Smooth muscle cell (in vitro differentiated cells): Measurements from ENCODE around the gene SAP30L. TPM values are rescaled to one million over a fixed set of nuclear protein-coding genes. Genes with fewer than 3 reads are reported as not detected.

Experiments
- DNase-seq: peaks from one replicate; lab custom pipeline; 2025; ENCODE audit not compliant: unreplicated experiment; lab: John Stamatoyannopoulos, UW
- H2AFZ ChIP-seq: fragments of 200-600 bp; sonication (generic); 2 replicates; pipeline ENCODE4 v1.6.0; 2016; ENCODE audit warnings: antibody characterized with exemption, low read depth, mild to moderate bottlenecking
- H3F3A ChIP-seq: fragments of 200-600 bp; sonication (generic); 2 replicates; pipeline ENCODE4 v1.6.0; 2017; ENCODE audit warnings: antibody characterized with exemption, low read depth
- H3K27ac ChIP-seq: fragments of 200-600 bp; sonication (generic); 2 replicates; pipeline ENCODE4 v1.5.1; 2016; ENCODE audit warnings: low read depth, mild to moderate bottlenecking
- H3K27me3 ChIP-seq: fragments of 200-600 bp; sonication (generic); 2 replicates; pipeline ENCODE4 v1.6.1; 2016; ENCODE audit warnings: low read depth, mild to moderate bottlenecking
- H3K36me3 ChIP-seq: fragments of 200-600 bp; sonication (generic); 2 replicates; pipeline ENCODE4 v1.5.1; 2016; ENCODE audit warnings: low read depth
- H3K4me1 ChIP-seq: fragments of 200-600 bp; sonication (generic); 2 replicates; pipeline ENCODE4 v1.5.1; 2016; ENCODE audit warnings: low read depth
- H3K4me2 ChIP-seq: fragments of 200-600 bp; sonication (generic); 2 replicates; pipeline ENCODE4 v1.6.0; 2016; ENCODE audit warnings: mild to moderate bottlenecking
- H3K4me3 ChIP-seq: fragments of 200-600 bp; sonication (generic); 2 replicates; pipeline ENCODE4 v1.5.1; 2016; ENCODE audit warnings: mild to moderate bottlenecking
- H3K79me2 ChIP-seq: fragments of 200-600 bp; sonication (generic); 2 replicates; pipeline ENCODE4 v1.6.0; 2016; ENCODE audit warnings: low read depth, mild to moderate bottlenecking
- H3K9ac ChIP-seq: fragments of 200-600 bp; sonication (generic); 2 replicates; pipeline ENCODE4 v1.6.0; 2016; ENCODE audit warnings: low read depth
- H3K9me3 ChIP-seq: fragments of 200-600 bp; sonication (generic); replicated peaks from 2 replicates; pipeline ENCODE4 v1.5.1; 2016; ENCODE audit warnings: low read depth
- H4K20me1 ChIP-seq: fragments of 200-600 bp; sonication (generic); 2 replicates; pipeline ENCODE4 v1.6.0; 2016; ENCODE audit warnings: low read depth
- WGBS: methylation state at CpG from one replicate; pipeline ENCODE4 v1.1.7; 2016; ENCODE audit warnings: low lambda C conversion rate; 5-methylcytosine and 5-hydroxymethylcytosine counted together
- polyA plus RNA-seq: library from polyadenylated mRNA; unstranded; fragments of >200 nt; fragmentation: Nextera tagmentation; extraction: Ambion mirVana; gene quantifications from 2 replicates; pipeline ENCODE4 v1.2.1, GENCODE V29; 2016
- total RNA-seq: library from RNA; depleted of rRNA; stranded (reverse); fragments of >200 nt; gene quantifications from 2 replicates; pipeline ENCODE4 v1.2.3, GENCODE V29; 2014
- TF ChIP-seq, protein P1 (sequence below): fragments of 200-600 bp; sonication (generic); IDR thresholded peaks from 2 replicates; pipeline ENCODE4 v1.5.1; 2017; ENCODE audit warnings: borderline replicate concordance, mild to moderate bottlenecking, antibody characterized with exemption; ENCODE audit not compliant: insufficient read depth, poor library complexity, severe bottlenecking

The SAP30L gene
- total and polyA plus RNA-seq, 2 experiments from 2014 or later: 32.7 to 44.2 TPM

DNA sequence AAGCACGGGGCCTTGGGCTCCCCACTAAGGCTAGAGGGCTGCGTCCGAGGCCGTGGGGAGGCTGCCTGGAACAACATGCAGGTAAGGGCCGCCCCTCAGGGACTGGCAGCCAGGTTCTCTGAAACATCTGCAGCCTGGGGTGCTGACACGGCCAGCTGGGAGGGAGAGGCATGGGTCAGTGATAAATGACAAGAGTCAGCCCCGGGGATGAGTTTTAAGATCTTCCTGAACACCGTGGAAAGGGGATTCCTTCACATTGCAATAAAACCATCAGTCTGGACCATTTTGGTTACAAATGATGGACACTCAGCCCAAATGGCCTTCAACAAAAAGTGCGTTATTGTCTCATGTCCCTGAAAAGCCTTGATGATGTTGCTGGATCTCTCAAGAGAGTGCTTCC is 32.9 kb upstream of the SAP30L start:
- Histone ChIP-seq H2AFZ (no peak overlapping the region), H3K4me1 (no peaks in the 10 kb centered on the region), H3K27me3 (no peaks in the 10 kb centered on the region), H3K27ac (no peak overlapping the region), H3F3A (no peaks in the 10 kb centered on the region), H3K36me3 (no peaks in the 10 kb centered on the region), H3K4me2 (no peak overlapping the region), H3K79me2 (no peaks in the 10 kb centered on the region), H3K9me3 (no peaks in the 10 kb centered on the region), H3K4me3 (no peak overlapping the region), H3K9ac (no peak overlapping the region), H4K20me1 (no peaks in the 10 kb centered on the region)
- no peak for DNase-seq
- TF ChIP-seq, protein P1, sequence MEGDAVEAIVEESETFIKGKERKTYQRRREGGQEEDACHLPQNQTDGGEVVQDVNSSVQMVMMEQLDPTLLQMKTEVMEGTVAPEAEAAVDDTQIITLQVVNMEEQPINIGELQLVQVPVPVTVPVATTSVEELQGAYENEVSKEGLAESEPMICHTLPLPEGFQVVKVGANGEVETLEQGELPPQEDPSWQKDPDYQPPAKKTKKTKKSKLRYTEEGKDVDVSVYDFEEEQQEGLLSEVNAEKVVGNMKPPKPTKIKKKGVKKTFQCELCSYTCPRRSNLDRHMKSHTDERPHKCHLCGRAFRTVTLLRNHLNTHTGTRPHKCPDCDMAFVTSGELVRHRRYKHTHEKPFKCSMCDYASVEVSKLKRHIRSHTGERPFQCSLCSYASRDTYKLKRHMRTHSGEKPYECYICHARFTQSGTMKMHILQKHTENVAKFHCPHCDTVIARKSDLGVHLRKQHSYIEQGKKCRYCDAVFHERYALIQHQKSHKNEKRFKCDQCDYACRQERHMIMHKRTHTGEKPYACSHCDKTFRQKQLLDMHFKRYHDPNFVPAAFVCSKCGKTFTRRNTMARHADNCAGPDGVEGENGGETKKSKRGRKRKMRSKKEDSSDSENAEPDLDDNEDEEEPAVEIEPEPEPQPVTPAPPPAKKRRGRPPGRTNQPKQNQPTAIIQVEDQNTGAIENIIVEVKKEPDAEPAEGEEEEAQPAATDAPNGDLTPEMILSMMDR: no peak
- WGBS: 97% methylated on average over 9 of the region's 9 CpGs

DNA sequence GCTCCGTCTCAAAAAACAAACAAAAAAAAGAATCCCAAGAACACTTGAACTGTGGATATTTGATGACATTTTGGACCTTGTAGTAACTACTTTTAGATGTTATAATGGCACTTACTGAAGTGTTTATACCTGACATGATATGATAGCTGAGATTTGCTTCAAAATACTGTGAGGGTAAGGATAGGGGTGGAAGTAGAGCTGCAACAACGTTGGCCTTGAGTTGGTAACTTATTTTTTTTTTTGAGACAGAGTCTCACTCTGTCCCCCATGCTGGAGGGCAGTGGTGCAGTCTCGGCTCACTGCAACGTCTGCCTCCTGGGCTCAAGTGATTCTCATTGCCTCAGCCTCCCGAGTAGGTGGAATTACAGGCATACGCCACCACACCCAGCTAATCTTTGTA is 30.7 kb upstream of the SAP30L start:
- Histone ChIP-seq H4K20me1 (no peaks in the 10 kb centered on the region), H3F3A (no peaks in the 10 kb centered on the region), H3K79me2 (no peaks in the 10 kb centered on the region), H3K36me3 (no peaks in the 10 kb centered on the region), H2AFZ (no peak overlapping the region), H3K27ac (no peak overlapping the region), H3K4me3 (no peak overlapping the region), H3K27me3 (no peaks in the 10 kb centered on the region), H3K9me3 (no peaks in the 10 kb centered on the region), H3K4me2 (no peak overlapping the region), H3K9ac (no peak overlapping the region), H3K4me1 (no peaks in the 10 kb centered on the region)
- TF ChIP-seq, protein P1: no peak
- no peak for DNase-seq
- 91% methylated on average over 6 of the region's 6 CpGs for WGBS

DNA sequence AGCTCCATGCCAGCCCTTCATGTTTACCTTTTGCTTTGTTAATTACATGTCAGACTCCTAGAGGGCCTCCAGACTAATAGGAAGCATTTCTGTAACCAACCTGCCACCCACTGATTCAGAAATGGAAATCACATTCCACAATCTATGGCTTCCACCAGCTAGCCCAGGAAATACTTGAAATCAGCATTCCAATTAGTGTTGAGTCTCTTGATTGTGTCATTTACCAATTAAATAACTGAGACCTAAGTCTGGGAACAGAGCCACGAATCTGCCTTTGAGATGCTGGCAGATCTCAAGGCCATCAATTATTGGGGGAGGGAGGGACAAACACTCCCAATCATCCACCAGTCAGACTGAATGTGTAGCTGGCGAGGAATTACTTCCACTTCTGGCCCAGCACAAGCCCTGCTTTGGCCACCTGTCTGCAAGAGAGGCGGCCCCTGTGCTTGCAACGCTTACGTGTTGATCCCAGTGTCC is 27.4 kb upstream of the SAP30L start:
- Histone ChIP-seq H3K9me3 (no peaks in the 10 kb centered on the region), H2AFZ (no peak overlapping the region), H3K4me2 (no peak overlapping the region), H3K9ac (no peak overlapping the region), H4K20me1 (no peaks in the 10 kb centered on the region), H3K27me3 (no peaks in the 10 kb centered on the region), H3K4me3 (no peak overlapping the region), H3F3A (no peaks in the 10 kb centered on the region), H3K36me3 (no peaks in the 10 kb centered on the region), H3K4me1 (no peaks in the 10 kb centered on the region), H3K27ac (no peak overlapping the region), H3K79me2 (no peaks in the 10 kb centered on the region)
- DNase-seq: no peak
- 91% methylated on average over 5 of the region's 5 CpGs for WGBS
- TF ChIP-seq, protein P1: no peak

DNA sequence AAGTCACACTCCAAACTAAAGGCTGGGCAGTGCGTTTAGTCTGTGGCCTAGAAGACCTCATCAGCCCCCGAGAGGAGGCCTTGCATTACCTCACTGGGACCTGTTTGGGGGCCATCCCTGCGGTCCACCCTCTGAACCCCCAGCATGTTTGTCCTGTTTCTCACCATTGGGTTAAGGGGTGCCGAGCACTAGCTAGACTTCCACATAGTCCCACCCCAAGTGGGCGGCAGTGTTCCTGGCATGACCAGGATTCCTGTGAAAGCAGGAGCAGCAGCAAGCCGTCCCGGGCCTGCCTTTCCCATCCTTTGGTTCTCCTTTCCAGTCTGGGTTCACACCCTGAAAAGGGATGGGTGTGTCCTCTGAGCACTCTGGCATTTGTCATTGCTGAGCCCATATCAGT is 26.6 kb upstream of the SAP30L start:
- Histone ChIP-seq H3K4me1 (no peaks in the 10 kb centered on the region), H3K4me2 (no peak overlapping the region), H3K36me3 (no peaks in the 10 kb centered on the region), H3K9me3 (no peaks in the 10 kb centered on the region), H3K27ac (no peak overlapping the region), H3K27me3 (no peaks in the 10 kb centered on the region), H3K9ac (no peak overlapping the region), H2AFZ (no peak overlapping the region), H3K4me3 (no peak overlapping the region), H3F3A (no peaks in the 10 kb centered on the region), H4K20me1 (no peaks in the 10 kb centered on the region), H3K79me2 (no peaks in the 10 kb centered on the region)
- DNase-seq: no peak
- TF ChIP-seq, protein P1: no peak
- 88% methylated on average over 7 of the region's 7 CpGs for WGBS
